OCI-LY3 (cell line): ENCODE results near the gene P4HA2.

Experiments used
- EZH2phosphoT487 ChIP-seq: fragments of 200-600 bp; shearing (Covaris generic); IDR thresholded peaks from 2 replicates; pipeline ENCODE4 v1.6.1; 2018; ENCODE audit warnings: antibody characterized with exemption, mixed run types, low read depth
- TF ChIP-seq, protein P1 (sequence below): fragments of 200-600, 300-600 bp; sonication (generic); IDR thresholded peaks from 2 replicates; pipeline ENCODE4 v1.5.1; 2014; ENCODE audit warnings: antibody characterized with exemption, low read length, low read depth

DNA sequence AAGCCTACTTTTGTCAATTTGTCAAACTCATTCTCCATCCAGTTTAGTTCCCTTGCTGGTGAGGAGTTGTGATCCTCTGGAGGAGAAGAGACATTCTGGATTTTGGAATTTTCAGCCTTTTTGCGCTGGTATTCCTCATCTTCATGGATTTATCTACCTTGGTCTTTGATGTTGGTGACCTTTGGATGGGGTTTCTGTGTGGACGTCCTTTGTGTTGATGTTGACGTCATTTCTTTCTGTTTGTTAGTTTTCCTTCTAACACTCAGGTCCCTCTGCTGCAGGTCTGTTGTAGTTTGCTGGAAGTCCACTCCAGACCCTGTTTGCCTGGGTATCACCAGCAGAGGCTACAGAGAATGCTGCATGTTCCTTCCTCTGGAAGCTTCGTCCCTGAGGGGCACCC lies 71.2 kb downstream of the P4HA2 start:
- TF ChIP-seq, protein P1, sequence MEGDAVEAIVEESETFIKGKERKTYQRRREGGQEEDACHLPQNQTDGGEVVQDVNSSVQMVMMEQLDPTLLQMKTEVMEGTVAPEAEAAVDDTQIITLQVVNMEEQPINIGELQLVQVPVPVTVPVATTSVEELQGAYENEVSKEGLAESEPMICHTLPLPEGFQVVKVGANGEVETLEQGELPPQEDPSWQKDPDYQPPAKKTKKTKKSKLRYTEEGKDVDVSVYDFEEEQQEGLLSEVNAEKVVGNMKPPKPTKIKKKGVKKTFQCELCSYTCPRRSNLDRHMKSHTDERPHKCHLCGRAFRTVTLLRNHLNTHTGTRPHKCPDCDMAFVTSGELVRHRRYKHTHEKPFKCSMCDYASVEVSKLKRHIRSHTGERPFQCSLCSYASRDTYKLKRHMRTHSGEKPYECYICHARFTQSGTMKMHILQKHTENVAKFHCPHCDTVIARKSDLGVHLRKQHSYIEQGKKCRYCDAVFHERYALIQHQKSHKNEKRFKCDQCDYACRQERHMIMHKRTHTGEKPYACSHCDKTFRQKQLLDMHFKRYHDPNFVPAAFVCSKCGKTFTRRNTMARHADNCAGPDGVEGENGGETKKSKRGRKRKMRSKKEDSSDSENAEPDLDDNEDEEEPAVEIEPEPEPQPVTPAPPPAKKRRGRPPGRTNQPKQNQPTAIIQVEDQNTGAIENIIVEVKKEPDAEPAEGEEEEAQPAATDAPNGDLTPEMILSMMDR: no peak
- TF ChIP-seq EZH2phosphoT487: no peak
